ENCODE results near the gene SRPK2. TPM values are rescaled to one million over a fixed set of nuclear protein-coding genes. Genes with fewer than 3 reads are reported as not detected.

SRPK2 gene
- total RNA-seq, 1 experiment from 2014 or later, result 21.6 TPM

DNA sequence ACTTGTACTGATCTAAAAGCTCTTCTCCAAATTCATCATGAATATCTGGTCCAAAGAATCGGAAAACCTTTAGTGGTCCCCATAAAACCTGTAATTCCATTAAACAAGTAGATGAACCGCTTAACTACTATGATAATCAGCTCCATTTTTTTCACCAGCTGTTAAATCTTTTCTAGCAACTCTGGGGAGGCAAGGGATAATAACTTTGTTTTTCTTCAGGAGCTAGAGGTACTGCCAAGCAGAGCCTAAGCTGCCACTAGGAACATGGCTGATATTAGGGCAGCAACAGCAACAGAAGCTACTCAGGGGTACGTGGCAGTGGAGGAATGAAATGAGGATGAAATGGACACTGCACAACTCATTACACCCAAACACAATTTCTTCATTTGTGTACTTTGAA lies 138.0 kb downstream of the SRPK2 start:
- Histone ChIP-seq H3F3A (ENCODE audit: low read length, unreplicated experiment) (no peaks in the 10 kb centered on the region), H4K20me1 (ENCODE audit: low read length) (peaks cover 3% of the 10 kb centered on the region; the same call in 1 of the 2 replicates), H3K9ac (ENCODE audit: low read length) (no peak overlapping the region), H2AFZ (ENCODE audit: low read length) (no peak overlapping the region), H3K27me3 (ENCODE audit: low read length) (no peaks in the 10 kb centered on the region), H3K4me3 (ENCODE audit: low read length) (no peak overlapping the region), H3K4me2 (ENCODE audit: low read length) (no peak overlapping the region), H3K27ac (ENCODE audit: low read length) (no peak overlapping the region), H3K9me3 (ENCODE audit: low read length) (no peaks in the 10 kb centered on the region), H3K4me1 (ENCODE audit: insufficient read depth, low read length) (no peaks in the 10 kb centered on the region), H3K79me2 (ENCODE audit: low read length) (peaks cover 58% of the 10 kb centered on the region), H3K9me2 (replicated peaks; ENCODE audit: low read length) (no peaks in the 10 kb centered on the region), H3K36me3 (ENCODE audit: low read depth, low read length) (no peaks in the 10 kb centered on the region)
- intact Hi-C loops (cut with micrococcal nuclease), result no loop called here
- no peak for ATAC-seq
- no TSS peak for BruUV-seq (replicated peaks)
- CTCF ChIA-PET, result no interaction called here
- no peak for DNase-seq
- TF ChIP-seq, protein P1, sequence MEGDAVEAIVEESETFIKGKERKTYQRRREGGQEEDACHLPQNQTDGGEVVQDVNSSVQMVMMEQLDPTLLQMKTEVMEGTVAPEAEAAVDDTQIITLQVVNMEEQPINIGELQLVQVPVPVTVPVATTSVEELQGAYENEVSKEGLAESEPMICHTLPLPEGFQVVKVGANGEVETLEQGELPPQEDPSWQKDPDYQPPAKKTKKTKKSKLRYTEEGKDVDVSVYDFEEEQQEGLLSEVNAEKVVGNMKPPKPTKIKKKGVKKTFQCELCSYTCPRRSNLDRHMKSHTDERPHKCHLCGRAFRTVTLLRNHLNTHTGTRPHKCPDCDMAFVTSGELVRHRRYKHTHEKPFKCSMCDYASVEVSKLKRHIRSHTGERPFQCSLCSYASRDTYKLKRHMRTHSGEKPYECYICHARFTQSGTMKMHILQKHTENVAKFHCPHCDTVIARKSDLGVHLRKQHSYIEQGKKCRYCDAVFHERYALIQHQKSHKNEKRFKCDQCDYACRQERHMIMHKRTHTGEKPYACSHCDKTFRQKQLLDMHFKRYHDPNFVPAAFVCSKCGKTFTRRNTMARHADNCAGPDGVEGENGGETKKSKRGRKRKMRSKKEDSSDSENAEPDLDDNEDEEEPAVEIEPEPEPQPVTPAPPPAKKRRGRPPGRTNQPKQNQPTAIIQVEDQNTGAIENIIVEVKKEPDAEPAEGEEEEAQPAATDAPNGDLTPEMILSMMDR (conservative IDR thresholded peaks at IDR 0.05; ENCODE audit: low read depth, low read length), result no peak
- TF ChIP-seq EZH2 (IDR thresholded peaks at IDR 0.05; ENCODE audit: low read length, unreplicated experiment) (no peak), EZH2phosphoT487 (IDR thresholded peaks at IDR 0.05; ENCODE audit: borderline replicate concordance, low read length) (no peak)
- POLR2A ChIA-PET (ENCODE audit: unreplicated experiment), result no interaction called here

DNA sequence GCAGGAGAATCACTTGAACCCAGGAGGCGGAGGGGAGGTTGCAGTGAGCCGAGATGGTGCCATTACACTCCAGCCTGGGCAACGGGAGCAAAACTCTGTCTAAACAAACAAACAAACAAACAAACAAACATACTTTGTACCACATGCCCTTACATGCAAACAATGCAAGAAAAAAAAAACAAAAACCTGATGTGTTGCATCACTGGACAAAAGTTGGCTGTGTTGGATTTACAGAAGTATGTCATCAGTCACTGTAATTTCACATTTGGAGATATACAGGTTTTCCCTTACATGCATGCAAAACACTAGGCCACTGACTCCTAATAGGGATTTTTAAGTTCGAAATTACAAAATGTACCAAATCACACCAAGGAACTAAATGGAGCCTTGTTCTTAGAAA lies 138.5 kb downstream of the SRPK2 start:
- ATAC-seq (no peak), DNase-seq (no peak)
- Histone ChIP-seq H3K9ac (ENCODE audit: low read length) (no peak overlapping the region), H3K4me2 (ENCODE audit: low read length) (no peak overlapping the region), H4K20me1 (ENCODE audit: low read length) (peaks cover 2% of the 10 kb centered on the region; the same call in 1 of the 2 replicates), H3K27ac (ENCODE audit: low read length) (no peak overlapping the region), H3K4me3 (ENCODE audit: low read length) (no peak overlapping the region), H3K9me3 (ENCODE audit: low read length) (no peaks in the 10 kb centered on the region), H3K36me3 (ENCODE audit: low read depth, low read length) (no peaks in the 10 kb centered on the region), H3K9me2 (replicated peaks; ENCODE audit: low read length) (no peaks in the 10 kb centered on the region), H3F3A (ENCODE audit: low read length, unreplicated experiment) (no peaks in the 10 kb centered on the region), H3K79me2 (ENCODE audit: low read length) (peaks cover 58% of the 10 kb centered on the region), H3K27me3 (ENCODE audit: low read length) (no peaks in the 10 kb centered on the region), H3K4me1 (ENCODE audit: insufficient read depth, low read length) (no peaks in the 10 kb centered on the region), H2AFZ (ENCODE audit: low read length) (no peak overlapping the region)
- POLR2A ChIA-PET (ENCODE audit: unreplicated experiment), result no interaction called here
- TF ChIP-seq EZH2 (IDR thresholded peaks at IDR 0.05; ENCODE audit: low read length, unreplicated experiment) (no peak), EZH2phosphoT487 (IDR thresholded peaks at IDR 0.05; ENCODE audit: borderline replicate concordance, low read length) (no peak)
- TF ChIP-seq, protein P1 (conservative IDR thresholded peaks at IDR 0.05; ENCODE audit: low read depth, low read length), result no peak
- CTCF ChIA-PET, result no interaction called here
- BruUV-seq (replicated peaks), result no TSS peak
- intact Hi-C loops (cut with micrococcal nuclease), result no loop called here

DNA sequence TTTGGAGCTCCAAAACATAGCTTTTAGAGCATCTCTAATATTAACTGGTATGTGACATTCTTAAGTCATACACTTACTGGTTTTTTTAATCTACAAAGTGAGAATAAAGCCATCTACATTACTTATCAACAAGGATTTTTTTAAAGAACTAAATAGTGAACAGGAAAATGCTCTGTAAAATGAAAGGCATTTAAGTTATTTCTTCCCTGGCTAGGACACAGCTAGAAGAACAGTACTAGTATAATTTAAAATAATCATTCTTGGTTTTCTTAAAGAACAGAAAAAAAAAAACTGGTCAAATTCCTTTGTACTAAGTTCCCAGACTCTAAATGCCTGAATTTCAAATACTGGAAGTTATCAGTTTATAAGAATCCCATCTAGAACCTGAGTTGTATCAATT lies 139.5 kb downstream of the SRPK2 start:
- BruUV-seq (replicated peaks), result no TSS peak
- ChIA-PET CTCF (no interaction called here), POLR2A (ENCODE audit: unreplicated experiment) (no interaction called here)

More for the DNA sequence above, 139.5 kb downstream of the SRPK2 start:
- Histone ChIP-seq H3K4me3 (ENCODE audit: low read length) (no peak overlapping the region), H3K4me1 (ENCODE audit: insufficient read depth, low read length) (no peaks in the 10 kb centered on the region), H3F3A (ENCODE audit: low read length, unreplicated experiment) (no peaks in the 10 kb centered on the region), H3K79me2 (ENCODE audit: low read length) (peaks cover 54% of the 10 kb centered on the region), H2AFZ (ENCODE audit: low read length) (no peak overlapping the region), H4K20me1 (ENCODE audit: low read length) (no peaks in the 10 kb centered on the region), H3K9ac (ENCODE audit: low read length) (no peak overlapping the region), H3K9me3 (ENCODE audit: low read length) (no peaks in the 10 kb centered on the region), H3K4me2 (ENCODE audit: low read length) (no peak overlapping the region), H3K27ac (ENCODE audit: low read length) (no peak overlapping the region), H3K9me2 (replicated peaks; ENCODE audit: low read length) (no peaks in the 10 kb centered on the region), H3K27me3 (ENCODE audit: low read length) (no peaks in the 10 kb centered on the region), H3K36me3 (ENCODE audit: low read depth, low read length) (no peaks in the 10 kb centered on the region)
- TF ChIP-seq, protein P1 (conservative IDR thresholded peaks at IDR 0.05; ENCODE audit: low read depth, low read length), result no peak
- TF ChIP-seq EZH2 (IDR thresholded peaks at IDR 0.05; ENCODE audit: low read length, unreplicated experiment), result no peak
- no peak for TF ChIP-seq EZH2phosphoT487 (IDR thresholded peaks at IDR 0.05; ENCODE audit: borderline replicate concordance, low read length)
- ATAC-seq, result no peak
- no peak for DNase-seq
- intact Hi-C loops (cut with micrococcal nuclease), result no loop called here

Measured in PC-3 (cell line).